HL-60 (cell line): ENCODE measurements around the gene ATG12.

ENCODE experiments used
- DNase-seq, 2 experiments: peaks; one replicate each; pipeline ENCODE4 v3.0.0-alpha.2; 2010 to 2020; ENCODE audit warnings: low read depth in 1 of 2, low spot score in 1 of 2
- H3K27ac ChIP-seq: fragments of 250-450 bp; sonication (Bioruptor Pico); replicated peaks from 2 replicates; pipeline ENCODE4 v1.5.1; 2020; ENCODE audit warnings: mild to moderate bottlenecking, moderate library complexity
- H3K27me3 ChIP-seq: fragments of 250-450 bp; sonication (Bioruptor Pico); 2 replicates; pipeline ENCODE4 v1.5.1; 2021; ENCODE audit warnings: mild to moderate bottlenecking, moderate library complexity; ENCODE audit not compliant: insufficient read depth, poor library complexity, severe bottlenecking
- H3K4me3 ChIP-seq: replicated peaks from 2 replicates; pipeline ENCODE4 v1.5.1; 2011; ENCODE audit warnings: mild to moderate bottlenecking, control low read depth, low read length; ENCODE audit not compliant: insufficient read depth
- GABPA ChIP-seq: IDR thresholded peaks from 2 replicates; pipeline ENCODE4 v1.6.1; 2012; ENCODE audit warnings: low read depth
- POLR2AphosphoS5 ChIP-seq: IDR thresholded peaks from 2 replicates; pipeline ENCODE4 v1.6.1; 2012; ENCODE audit warnings: low read depth
- SPI1 ChIP-seq: IDR thresholded peaks from 2 replicates; pipeline ENCODE4 v1.6.1; 2012; ENCODE audit warnings: low read depth, mild to moderate bottlenecking, borderline replicate concordance
- TF ChIP-seq, protein P1 (sequence below): IDR thresholded peaks from one replicate; pipeline ENCODE4 v1.5.1; 2011; ENCODE audit warnings: low read length, control low read depth, inconsistent platforms; ENCODE audit not compliant: insufficient read depth
- TF ChIP-seq, protein P2 (sequence below): IDR thresholded peaks from 2 replicates; pipeline ENCODE4 v1.6.1; 2012; ENCODE audit warnings: low read depth; ENCODE audit not compliant: insufficient replicate concordance

ATG12 gene

DNA sequence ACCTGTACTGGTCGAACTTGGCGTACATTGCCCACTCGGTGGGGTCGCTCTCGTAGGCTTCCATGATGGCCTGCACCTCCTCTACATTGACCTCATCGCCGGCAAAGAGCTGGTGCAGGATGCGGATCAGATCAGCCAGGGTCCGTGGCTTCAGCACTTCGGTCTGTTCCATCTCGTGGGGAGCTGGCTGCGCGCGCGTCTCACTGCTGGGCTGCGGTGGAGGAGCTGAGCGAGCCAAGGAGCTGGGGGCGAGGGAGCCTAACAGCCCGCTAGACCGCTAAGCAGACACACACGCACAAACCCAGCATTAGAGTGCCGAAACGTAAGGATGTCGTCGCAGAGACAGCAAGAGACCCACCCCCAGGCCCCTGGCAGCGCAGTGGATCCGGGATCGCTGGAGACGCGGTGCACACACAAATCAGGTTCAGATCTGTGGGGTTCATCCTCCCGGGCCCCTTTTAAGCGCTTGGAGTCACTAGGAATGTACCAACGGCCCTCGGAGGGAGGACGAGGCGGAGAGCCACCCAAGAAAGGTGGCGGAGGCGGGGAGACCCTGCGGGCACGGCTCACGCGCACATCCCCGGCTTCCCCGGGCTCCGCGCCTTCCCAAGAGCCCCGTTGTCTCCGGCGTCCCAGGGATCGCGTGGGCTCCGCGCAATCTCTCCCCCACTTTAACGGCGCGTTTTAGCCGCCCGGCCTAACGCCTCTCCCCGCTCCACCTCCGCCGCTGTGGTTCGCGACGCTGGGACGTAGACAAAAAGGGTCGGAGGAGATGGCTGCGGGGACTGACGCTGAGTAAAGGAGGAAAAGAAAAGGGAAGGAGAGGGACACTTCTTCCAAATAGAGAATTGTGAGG, 24.9 kb downstream of the ATG12 start, which contains the start of gene CDO1:
Gene CDO1 (minus strand): TSS at position 434 of the 856 bp plus-strand sequence. CDS start 262 bp downstream, at position 172.
- no peaks in the 10 kb centered on the region for H3K27me3 ChIP-seq
- H3K4me3 ChIP-seq, result peak within 1 kb of the TSS; percentile 46
- H3K27ac ChIP-seq, result no peak within 1 kb of the TSS
- no peak for DNase-seq
- no peak for TF ChIP-seq POLR2AphosphoS5
- TF ChIP-seq GABPA, result no peak
- TF ChIP-seq, protein P1, sequence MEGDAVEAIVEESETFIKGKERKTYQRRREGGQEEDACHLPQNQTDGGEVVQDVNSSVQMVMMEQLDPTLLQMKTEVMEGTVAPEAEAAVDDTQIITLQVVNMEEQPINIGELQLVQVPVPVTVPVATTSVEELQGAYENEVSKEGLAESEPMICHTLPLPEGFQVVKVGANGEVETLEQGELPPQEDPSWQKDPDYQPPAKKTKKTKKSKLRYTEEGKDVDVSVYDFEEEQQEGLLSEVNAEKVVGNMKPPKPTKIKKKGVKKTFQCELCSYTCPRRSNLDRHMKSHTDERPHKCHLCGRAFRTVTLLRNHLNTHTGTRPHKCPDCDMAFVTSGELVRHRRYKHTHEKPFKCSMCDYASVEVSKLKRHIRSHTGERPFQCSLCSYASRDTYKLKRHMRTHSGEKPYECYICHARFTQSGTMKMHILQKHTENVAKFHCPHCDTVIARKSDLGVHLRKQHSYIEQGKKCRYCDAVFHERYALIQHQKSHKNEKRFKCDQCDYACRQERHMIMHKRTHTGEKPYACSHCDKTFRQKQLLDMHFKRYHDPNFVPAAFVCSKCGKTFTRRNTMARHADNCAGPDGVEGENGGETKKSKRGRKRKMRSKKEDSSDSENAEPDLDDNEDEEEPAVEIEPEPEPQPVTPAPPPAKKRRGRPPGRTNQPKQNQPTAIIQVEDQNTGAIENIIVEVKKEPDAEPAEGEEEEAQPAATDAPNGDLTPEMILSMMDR, result no peak
- TF ChIP-seq, protein P2, sequence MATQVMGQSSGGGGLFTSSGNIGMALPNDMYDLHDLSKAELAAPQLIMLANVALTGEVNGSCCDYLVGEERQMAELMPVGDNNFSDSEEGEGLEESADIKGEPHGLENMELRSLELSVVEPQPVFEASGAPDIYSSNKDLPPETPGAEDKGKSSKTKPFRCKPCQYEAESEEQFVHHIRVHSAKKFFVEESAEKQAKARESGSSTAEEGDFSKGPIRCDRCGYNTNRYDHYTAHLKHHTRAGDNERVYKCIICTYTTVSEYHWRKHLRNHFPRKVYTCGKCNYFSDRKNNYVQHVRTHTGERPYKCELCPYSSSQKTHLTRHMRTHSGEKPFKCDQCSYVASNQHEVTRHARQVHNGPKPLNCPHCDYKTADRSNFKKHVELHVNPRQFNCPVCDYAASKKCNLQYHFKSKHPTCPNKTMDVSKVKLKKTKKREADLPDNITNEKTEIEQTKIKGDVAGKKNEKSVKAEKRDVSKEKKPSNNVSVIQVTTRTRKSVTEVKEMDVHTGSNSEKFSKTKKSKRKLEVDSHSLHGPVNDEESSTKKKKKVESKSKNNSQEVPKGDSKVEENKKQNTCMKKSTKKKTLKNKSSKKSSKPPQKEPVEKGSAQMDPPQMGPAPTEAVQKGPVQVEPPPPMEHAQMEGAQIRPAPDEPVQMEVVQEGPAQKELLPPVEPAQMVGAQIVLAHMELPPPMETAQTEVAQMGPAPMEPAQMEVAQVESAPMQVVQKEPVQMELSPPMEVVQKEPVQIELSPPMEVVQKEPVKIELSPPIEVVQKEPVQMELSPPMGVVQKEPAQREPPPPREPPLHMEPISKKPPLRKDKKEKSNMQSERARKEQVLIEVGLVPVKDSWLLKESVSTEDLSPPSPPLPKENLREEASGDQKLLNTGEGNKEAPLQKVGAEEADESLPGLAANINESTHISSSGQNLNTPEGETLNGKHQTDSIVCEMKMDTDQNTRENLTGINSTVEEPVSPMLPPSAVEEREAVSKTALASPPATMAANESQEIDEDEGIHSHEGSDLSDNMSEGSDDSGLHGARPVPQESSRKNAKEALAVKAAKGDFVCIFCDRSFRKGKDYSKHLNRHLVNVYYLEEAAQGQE, result no peak
- TF ChIP-seq SPI1, result no peak

DNA sequence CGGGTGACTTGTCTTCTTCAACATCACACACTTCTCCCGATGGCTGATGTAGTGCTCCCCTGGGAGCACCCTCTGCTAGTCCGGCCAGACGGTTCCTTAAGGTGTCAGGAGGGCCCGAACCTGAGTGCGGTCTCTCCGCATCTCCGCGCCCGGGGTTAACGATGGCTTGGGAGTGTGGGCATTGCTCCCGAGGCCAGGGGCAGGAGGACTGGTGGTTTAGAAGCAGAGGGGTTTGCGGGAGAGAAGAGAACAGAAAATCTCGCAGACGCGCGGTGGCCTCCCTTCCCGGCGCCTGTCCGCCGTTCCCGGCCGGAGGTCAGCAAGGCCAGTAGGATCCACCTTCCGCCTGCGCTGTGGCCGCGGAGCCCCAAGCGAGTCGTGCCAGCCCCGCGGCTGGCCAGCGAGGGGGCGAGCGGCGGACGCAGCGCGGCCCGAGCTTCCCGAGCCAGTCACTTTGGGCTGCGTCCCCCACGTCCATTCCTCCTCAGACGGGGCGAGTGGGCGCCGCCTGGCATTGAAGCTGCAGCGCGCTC, 25.6 kb downstream of the ATG12 start:
- no peaks in the 10 kb centered on the region for H3K27me3 ChIP-seq
- H3K4me3 ChIP-seq, result peak overlapping the region; percentile 46
- TF ChIP-seq GABPA (no peak), POLR2AphosphoS5 (no peak), SPI1 (no peak)
- TF ChIP-seq, protein P1, result no peak
- TF ChIP-seq, protein P2, result no peak

DNA sequence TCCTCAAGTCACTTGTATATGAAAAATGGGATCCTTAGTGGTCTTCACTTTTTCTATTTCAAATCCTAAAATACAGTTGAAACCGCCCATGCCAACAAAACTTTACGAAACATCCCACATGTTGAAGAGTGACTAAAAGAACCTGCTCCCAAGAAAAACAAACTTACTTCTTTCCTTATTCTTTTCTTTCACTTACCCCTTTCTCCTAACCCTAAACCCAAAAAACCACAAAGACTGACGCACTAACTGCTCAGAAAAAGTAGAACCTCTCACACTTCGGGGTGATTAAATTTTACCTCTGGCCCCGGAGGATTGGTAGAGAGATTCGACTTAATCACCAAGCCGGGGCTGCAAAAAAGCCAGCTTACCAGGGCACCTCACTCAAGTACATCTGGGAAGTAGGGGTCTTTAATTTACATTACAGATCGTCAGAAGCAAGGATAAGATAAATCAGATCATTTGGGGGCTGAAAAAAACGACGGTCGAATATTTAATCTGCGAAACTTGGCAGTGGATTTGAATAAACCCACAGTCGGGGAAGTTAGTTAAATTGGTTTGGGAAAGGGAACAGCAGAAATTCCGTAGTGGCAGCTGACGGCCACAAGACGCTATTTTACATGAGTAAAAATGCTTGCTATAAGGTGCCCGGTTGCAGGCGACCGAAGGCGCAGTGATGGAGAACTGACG, 26.2 kb downstream of the ATG12 start:
- no peak for DNase-seq
- Histone ChIP-seq H3K27me3 (no peaks in the 10 kb centered on the region), H3K4me3 (no peak overlapping the region), H3K27ac (no peak overlapping the region)
- TF ChIP-seq, protein P1, result no peak
- TF ChIP-seq SPI1 (no peak), GABPA (no peak), POLR2AphosphoS5 (no peak)
- TF ChIP-seq, protein P2, result no peak

More for the DNA sequence above, 25.6 kb downstream of the ATG12 start:
- no peak overlapping the region for H3K27ac ChIP-seq
- DNase-seq, result no peak
